ENCODE data around the gene PICALM.
"Not testable (repeated sequence)": the region's sequence is repeated elsewhere in the genome, so short reads cannot be mapped to it uniquely, and the experiment has no call there.

The PICALM gene

DNA sequence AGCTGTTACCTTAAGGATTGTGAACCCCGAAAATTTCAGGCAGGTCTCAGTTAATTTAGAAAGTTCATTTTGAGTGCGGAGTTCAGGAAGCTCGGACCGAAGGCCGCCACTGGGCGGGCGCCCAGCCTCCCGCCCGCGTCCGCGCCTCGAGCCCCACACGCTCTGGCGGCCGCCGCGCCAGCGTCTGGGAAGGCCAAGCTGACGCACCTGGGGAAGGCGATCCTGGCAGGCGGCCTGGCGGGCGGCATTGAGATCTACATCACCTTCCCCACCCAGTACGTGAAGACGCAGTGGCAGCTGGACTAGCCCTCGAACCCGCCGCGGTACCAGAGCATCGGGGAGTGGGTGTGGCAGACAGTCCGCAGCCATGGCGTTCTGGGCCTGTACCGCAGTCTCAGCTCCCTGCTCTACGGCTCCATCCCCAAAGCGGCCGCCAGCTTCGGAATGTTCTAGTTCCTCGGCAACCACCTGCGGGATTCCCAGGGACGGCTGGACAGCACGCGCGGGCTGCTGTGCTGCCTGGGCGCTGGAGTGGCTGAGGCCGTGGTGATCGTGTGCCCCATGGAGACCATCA, 134.2 kb downstream of the PICALM start:
- DNase-seq: no peak

GRCh38 chr11:85930879-85931366, 138.0 kb downstream of the PICALM start:
- DNase-seq: no peak

GRCh38 chr11:85926653-85927214, 142.2 kb downstream of the PICALM start:
- DNase-seq: not testable (repeated sequence)

DNA sequence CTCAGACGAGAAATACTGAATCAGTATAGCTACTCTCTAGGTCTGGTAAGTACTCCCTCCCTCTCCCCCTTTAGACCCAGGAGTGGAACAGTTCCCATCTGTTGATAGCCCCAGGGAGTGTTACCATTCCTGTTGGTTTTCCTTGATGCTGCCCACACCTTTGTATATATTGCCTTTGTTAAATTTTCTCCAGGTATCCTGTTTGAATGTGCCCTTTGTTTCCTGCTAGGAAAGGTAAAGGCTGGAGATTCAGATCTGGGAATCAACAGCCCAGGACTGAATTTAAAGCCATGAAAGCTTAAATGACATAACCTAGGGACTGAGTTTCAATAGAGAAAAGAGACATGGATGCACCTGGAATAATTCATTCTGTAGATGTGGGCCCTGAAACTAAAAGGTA, 145.4 kb downstream of the PICALM start:
- no peak for DNase-seq

DNA sequence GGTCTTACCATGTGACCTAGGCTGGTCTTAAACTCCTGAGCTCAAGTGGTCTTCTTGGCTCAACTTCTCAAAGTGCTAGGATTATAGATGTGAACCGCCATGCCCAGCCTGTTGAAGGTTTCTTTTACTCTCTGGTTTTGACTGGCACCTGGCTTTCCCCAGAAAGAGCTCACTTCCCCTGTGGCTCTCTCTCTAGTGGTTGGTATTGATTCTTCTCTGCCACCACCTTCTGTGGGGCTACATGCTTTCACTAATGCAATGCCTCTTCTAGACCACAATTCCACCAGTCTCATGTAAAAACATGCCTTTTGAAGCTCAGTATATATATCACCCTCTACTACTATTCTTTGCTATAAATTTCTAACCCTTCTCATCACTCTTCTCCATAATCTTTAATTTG, 146.5 kb downstream of the PICALM start:
- no peak for DNase-seq

DNA sequence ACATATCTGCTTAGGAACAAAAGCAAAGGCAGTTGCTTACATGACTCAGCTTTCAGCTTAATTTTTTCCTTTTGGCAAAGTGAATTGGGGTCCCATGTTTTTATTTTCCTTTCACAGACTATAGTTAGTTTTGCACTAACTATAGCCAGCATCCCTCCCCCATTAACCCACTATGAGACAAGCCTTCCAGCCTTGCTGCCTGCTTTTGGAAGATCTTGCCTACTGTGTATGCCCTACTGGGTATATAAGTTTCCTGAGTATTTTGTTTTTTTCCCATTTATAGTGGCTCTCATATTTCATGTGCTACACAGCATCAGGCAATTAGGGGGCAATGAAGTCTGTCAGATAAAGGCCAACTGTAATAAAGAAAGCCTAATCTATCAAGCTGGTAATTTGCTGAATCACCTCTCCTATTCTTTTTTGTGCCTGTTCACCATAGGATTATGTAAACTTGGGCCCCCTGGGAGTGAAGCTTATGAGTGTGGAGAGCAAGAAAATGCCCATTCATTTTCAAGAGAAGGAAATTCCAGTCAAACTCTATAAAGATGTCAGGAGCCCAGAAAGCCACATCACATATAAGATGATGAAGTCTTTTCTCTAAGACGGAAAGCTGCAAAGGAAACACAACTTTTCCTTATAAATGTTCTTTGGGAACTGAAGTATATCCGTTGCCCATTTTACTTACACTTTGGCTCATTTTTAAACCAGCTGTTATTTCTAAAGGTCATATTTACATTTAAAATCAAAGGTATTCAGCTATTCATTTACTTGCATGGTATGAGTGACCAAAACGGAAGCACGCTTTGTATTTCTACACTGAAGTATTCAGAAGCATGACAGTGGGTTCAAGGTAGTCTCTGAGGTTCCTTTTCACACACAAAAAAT, 149.7 kb downstream of the PICALM start:
- DNase-seq: no peak

- DNase-seq: no peak
Measured at GRCh38 chr11:85914425-85914824, 154.5 kb downstream of the PICALM start.

- no peak for DNase-seq
Measured at GRCh38 chr11:85913513-85913912, 155.4 kb downstream of the PICALM start.

DNA sequence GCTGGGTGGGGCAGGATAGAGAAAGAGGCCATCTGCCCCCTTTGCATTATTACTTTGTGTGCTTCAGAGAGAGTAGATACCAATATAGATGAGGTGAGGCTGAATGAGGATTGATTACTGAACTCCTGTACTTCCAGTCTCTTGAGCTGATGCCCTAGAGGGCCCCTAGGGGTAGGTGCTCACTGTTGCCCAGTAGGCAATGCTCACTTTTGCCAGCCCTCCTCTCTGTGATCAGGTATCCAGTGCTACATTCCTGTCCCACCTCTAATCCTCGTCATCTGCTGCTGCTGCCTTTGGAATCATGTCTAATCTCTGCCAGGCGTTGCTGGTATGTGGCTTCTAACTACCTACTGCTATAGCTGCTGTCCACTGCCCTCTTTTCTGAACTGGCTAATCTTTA, 156.5 kb downstream of the PICALM start:
- DNase-seq: no peak
